Measurements from ENCODE around the gene WFDC2.

DNA sequence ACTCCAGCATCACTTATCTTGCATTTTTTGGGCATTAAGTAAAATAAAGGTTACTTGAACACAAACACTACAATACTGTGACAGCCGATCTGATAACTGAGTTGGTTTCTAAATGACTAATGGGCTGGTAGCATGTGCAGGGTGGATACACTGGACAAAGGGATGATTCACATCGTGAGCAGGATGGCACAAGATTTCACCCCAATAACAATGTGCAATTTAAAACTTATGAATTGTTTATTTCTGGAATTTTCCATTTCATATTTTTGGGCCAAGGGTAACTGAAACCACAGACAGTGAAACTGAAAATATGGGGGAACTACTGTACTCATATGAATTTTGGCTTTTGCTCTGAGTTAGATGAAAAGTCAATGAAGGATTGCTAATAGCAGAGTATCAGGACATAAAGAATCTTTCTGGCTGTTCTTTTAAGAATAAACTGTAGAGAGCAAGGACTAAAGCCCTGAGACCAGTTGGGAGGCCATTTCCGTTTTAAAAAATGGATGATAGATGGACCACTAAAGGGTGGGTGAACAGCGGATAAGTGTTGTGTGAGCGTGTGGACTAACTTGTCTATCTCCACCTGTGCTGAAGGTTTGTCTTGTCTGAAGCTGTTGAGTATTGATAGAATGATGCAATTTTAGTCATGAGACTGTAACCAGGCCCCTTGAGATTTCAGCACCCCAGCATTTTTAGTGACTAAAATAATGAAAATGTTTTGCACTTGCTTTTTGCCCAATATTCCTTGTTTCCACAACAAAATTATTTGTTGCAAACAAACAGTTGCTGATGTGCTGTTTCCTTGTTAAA, 37.7 kb downstream of the WFDC2 start:
- TF ChIP-seq, protein P1, sequence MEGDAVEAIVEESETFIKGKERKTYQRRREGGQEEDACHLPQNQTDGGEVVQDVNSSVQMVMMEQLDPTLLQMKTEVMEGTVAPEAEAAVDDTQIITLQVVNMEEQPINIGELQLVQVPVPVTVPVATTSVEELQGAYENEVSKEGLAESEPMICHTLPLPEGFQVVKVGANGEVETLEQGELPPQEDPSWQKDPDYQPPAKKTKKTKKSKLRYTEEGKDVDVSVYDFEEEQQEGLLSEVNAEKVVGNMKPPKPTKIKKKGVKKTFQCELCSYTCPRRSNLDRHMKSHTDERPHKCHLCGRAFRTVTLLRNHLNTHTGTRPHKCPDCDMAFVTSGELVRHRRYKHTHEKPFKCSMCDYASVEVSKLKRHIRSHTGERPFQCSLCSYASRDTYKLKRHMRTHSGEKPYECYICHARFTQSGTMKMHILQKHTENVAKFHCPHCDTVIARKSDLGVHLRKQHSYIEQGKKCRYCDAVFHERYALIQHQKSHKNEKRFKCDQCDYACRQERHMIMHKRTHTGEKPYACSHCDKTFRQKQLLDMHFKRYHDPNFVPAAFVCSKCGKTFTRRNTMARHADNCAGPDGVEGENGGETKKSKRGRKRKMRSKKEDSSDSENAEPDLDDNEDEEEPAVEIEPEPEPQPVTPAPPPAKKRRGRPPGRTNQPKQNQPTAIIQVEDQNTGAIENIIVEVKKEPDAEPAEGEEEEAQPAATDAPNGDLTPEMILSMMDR (IDR thresholded peaks at IDR 0.05): no peak
- TF ChIP-seq MYC (IDR thresholded peaks at IDR 0.05; ENCODE audit: borderline replicate concordance, low read length) (no peak), MAZ (IDR thresholded peaks at IDR 0.05; ENCODE audit: borderline replicate concordance, low read depth, low read length) (no peak), RFX5 (IDR thresholded peaks at IDR 0.05) (no peak), ZC3H11A (IDR thresholded peaks at IDR 0.05) (no peak), ESRRA (IDR thresholded peaks at IDR 0.05; ENCODE audit: borderline replicate concordance, low read length) (no peak), CHD2 (IDR thresholded peaks at IDR 0.05; ENCODE audit: low read length, partially characterized antibody) (no peak)
- TF ChIP-seq, protein P2, sequence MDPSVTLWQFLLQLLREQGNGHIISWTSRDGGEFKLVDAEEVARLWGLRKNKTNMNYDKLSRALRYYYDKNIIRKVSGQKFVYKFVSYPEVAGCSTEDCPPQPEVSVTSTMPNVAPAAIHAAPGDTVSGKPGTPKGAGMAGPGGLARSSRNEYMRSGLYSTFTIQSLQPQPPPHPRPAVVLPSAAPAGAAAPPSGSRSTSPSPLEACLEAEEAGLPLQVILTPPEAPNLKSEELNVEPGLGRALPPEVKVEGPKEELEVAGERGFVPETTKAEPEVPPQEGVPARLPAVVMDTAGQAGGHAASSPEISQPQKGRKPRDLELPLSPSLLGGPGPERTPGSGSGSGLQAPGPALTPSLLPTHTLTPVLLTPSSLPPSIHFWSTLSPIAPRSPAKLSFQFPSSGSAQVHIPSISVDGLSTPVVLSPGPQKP (IDR thresholded peaks at IDR 0.05; ENCODE audit: low read depth, low read length): no peak
- TF ChIP-seq, protein P3, sequence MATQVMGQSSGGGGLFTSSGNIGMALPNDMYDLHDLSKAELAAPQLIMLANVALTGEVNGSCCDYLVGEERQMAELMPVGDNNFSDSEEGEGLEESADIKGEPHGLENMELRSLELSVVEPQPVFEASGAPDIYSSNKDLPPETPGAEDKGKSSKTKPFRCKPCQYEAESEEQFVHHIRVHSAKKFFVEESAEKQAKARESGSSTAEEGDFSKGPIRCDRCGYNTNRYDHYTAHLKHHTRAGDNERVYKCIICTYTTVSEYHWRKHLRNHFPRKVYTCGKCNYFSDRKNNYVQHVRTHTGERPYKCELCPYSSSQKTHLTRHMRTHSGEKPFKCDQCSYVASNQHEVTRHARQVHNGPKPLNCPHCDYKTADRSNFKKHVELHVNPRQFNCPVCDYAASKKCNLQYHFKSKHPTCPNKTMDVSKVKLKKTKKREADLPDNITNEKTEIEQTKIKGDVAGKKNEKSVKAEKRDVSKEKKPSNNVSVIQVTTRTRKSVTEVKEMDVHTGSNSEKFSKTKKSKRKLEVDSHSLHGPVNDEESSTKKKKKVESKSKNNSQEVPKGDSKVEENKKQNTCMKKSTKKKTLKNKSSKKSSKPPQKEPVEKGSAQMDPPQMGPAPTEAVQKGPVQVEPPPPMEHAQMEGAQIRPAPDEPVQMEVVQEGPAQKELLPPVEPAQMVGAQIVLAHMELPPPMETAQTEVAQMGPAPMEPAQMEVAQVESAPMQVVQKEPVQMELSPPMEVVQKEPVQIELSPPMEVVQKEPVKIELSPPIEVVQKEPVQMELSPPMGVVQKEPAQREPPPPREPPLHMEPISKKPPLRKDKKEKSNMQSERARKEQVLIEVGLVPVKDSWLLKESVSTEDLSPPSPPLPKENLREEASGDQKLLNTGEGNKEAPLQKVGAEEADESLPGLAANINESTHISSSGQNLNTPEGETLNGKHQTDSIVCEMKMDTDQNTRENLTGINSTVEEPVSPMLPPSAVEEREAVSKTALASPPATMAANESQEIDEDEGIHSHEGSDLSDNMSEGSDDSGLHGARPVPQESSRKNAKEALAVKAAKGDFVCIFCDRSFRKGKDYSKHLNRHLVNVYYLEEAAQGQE (IDR thresholded peaks at IDR 0.05): no peak
- TF ChIP-seq, protein P4, sequence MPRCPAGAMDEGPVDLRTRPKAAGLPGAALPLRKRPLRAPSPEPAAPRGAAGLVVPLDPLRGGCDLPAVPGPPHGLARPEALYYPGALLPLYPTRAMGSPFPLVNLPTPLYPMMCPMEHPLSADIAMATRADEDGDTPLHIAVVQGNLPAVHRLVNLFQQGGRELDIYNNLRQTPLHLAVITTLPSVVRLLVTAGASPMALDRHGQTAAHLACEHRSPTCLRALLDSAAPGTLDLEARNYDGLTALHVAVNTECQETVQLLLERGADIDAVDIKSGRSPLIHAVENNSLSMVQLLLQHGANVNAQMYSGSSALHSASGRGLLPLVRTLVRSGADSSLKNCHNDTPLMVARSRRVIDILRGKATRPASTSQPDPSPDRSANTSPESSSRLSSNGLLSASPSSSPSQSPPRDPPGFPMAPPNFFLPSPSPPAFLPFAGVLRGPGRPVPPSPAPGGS (IDR thresholded peaks at IDR 0.05): no peak

Measured in A549 (cell line).